Activated naive CD4-positive, alpha-beta T cell treated with Interleukin-2 at 50 U/mL for 16 hours (primary cell): ENCODE data around the gene PLAAT2.
"Not testable (repeated sequence)": the region's sequence is repeated elsewhere in the genome, so short reads cannot be mapped to it uniquely, and the experiment has no call there.

Experiments
- DNase-seq: peaks from one replicate; pipeline ENCODE4 v3.0.0-alpha.2; 2020

PLAAT2 gene

GRCh38 chr11:63574856-63575602 is 11.8 kb upstream of the PLAAT2 start:
- no peak for DNase-seq

- peak; percentile 12 for DNase-seq
These were observed 11.0 kb upstream of the PLAAT2 start for GRCh38 chr11:63573881-63574855.

DNA sequence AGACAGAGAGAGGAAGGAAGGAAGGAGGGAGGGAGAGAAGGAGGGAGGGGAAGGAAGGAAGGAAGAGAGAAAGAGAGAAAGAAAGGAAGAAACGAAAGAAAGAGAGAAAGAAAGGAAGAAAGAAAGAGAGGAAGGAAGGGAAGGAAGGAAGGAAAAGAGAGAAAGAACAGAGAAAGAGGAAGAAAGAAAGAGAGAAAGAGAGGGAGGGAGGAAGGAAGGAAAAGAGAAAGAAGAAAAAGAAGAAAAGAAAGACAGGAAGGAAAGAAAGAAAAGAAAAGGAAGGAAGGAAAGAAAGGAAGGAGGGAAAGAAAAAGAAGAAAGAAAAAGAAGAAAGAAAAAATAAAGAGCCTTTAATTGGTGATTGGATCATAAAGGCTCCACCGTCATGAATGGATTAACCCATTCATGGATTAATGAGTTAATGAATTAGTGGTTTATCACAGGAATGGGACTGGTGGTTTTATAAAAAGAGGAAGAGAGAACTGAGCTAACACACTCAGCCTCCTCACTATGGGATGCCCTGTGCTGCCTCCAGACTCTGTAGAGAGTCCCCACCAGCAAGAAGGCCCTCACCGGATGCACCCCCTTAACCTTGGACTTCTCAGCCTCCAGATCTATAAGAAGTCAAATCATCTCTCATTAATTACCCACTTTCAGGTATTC is 9.0 kb upstream of the PLAAT2 start:
- DNase-seq: no peak

- DNase-seq: no peak
These were observed 6.4 kb upstream of the PLAAT2 start for GRCh38 chr11:63569570-63569969.

- DNase-seq: peak; percentile 63
These were observed 4.1 kb upstream of the PLAAT2 start for GRCh38 chr11:63567044-63567840.

DNA sequence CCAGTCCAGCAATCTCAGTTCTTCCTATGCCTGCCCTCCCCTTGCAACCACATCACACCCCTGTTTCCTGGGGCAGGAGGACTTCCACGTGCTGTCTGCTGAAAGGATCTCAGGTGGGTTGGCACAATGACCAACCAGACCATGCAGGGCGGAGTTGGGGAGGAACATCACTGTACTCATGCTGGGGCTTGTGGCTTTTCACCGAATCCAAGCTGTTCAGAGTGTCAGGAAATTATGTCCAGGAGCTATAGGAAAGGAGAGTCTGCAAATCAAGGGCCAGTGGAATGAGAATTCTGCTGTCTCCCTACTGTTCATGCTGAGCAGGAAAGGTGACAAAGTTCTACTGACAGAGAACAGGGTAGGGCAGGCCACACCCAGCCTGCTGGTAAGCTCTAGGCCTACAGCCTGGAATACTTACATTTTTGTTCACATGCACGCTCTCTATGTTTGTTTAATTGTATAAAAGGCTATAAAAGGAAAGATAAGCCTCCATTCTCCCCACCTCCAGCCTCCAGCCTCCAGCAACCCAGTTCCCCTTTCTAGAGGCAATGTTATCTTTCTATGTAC is 1.7 kb upstream of the PLAAT2 start:
- DNase-seq: no peak

DNA sequence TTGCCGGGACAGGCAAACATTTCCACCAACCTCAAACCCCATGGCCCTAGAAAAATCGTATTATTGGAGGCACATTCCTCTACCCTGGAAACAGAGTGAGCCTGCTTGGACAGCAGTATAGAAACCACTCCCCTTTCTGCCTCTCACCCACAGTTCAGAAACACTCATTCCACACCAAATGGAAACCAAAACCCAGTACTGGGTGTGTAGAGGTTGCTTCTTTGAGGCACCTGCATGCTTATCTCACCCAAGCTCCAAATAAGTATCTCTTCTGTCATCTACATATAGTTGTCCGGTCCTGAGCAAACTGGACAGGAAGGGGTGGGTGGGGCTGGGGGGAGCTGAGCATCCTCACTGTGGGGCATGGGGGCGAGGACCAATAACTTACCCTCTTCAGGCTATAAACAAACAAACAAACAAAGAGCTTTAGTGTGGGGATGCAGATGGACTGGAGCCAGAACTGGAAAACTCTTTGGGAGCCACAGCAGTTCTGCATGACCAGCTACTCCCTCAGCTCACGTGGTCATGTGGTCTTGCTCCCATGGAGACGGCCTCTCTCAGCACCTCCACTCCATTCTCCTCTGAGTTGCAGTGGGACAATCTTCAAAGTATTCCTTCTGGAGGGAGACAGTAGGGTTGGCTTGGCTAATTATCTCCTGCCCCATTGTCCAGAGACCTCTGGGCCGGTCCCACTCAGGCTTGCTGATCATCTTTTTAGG is 1.0 kb upstream of the PLAAT2 start:
- DNase-seq: peak; percentile 15

DNA sequence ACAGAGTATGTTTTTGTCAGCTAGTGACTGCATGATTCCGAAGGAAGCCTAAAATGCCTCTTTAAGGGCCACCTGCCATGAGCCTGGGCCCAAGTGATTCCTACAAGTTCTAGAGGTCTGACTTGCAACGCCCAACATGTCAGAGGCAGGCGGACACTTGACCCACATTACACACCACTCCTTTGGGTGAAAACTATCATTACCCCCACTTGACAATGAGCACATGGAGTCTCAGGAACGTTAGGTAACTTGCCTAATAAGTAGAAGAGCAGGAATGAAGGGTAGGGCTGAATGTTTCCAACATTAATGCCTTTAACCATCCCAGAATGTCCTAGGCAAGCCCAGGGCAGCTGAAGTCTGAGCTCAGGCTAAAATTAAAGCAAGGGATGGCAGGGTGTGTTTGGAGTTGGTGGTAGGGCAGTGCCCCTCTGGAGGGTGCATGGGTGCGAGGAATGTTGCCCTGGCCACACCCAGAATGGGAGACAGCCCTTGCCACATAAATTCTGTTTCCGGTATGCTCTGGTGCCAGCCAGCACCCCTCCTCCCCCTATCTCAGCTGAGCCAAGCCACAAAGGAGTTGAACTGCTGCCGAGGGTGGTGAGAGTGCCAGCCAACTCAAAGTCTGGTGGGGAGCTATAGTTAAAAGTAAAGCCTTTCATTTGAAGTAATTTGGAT is 2.5 kb downstream of the PLAAT2 start:
- DNase-seq: no peak

DNA sequence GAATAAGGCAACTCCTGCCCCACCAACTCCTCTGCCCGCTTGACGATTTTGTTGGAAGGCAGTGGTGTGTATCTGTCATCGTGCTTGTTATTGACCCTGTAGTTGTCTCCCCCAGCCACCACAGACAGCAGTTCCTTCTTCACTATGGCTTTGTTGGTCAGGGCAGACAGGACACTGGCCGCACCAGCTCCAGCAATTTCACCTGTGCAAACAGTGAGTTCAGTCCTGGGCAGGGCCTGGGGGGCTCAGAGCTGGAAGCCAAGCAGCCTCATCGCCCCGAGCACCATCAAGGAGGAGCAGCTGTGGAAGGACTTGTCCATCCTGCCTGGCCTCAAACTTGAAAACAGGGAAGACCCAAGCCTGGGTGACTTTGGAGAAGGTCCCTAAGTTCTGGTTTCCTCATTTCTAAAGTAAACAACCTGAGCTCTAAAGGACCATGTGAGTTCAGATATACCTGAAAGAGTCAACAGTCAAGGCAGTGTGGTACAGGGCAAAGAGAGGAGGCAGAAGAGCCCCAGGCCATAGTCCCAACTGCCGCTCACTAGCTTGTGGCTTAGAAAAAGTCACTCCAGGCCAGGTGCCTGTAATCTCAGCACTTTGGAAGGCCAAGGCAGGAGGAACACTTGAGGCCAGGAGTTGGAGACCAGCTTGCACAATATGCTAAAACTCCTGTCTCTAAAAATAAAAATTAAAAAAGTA is 4.6 kb downstream of the PLAAT2 start:
- DNase-seq: no peak

DNA sequence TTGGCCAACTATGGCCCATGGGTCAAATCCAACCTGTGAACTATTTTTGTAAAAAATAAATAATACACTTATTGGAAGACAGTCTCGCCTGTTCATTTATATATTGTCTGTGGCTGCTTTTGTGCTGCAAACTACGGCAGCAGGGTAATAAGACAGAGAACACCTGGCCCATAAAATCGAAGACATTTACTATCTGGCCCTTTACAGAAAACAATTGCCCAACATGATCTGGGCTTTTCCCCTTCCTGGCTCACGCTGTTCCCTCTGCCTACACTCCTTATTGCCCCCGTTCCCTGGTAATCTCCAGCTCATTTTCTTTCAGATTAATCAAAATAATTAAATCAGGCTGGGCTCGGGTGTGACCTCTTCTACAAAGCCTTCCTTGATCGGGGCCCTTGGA is 5.6 kb downstream of the PLAAT2 start:
- no peak for DNase-seq

- DNase-seq: no peak
These were observed 6.7 kb downstream of the PLAAT2 start for GRCh38 chr11:63556404-63557013.

- DNase-seq: no peak
These were observed 8.3 kb downstream of the PLAAT2 start for GRCh38 chr11:63554877-63555223.

DNA sequence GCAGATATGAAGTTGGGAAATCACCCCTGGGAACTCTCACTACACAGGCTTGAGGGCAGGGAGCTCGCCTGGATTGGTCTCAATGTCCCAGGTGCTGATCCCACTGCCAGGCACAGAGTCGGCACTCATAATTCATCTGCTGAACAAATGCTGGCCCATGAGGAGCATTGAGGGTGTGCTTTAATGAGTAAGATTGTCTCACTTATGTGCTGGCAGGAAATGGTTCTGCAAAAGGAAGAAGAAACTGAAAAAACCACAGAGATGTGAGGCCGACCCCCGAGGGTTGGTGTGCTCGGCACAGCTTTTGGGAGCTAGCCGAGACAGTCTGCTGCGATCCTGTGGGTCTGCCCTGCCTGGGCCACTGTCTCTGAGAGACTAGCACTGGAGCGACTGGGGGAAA is 9.4 kb downstream of the PLAAT2 start:
- DNase-seq: peak; percentile 44

GRCh38 chr11:63552921-63553320 is 10.3 kb downstream of the PLAAT2 start:
- no peak for DNase-seq

DNA sequence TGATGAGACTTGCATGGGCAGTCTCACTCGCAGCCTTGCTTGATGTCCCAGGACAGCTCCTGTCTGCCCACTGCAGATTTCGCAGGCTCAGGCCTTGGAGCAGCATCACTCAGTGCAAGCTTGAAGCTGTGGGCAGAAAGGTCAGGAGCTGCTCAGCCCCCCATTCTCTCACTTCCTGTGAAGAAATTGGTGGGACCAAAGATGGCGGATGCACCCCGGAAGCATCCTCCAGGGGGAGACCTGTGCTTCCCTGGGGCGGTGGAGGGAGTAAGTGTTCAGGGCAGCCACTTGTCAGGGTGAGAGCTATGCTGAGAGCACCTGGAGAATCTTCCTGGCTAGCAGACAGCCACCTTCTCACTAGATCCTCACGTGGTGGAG is 11.3 kb downstream of the PLAAT2 start:
- DNase-seq: no peak

- no peak for DNase-seq
These were observed 11.9 kb downstream of the PLAAT2 start for GRCh38 chr11:63551091-63551888.

GRCh38 chr11:63550156-63550700 is 13.0 kb downstream of the PLAAT2 start:
- DNase-seq: not testable (repeated sequence)

DNA sequence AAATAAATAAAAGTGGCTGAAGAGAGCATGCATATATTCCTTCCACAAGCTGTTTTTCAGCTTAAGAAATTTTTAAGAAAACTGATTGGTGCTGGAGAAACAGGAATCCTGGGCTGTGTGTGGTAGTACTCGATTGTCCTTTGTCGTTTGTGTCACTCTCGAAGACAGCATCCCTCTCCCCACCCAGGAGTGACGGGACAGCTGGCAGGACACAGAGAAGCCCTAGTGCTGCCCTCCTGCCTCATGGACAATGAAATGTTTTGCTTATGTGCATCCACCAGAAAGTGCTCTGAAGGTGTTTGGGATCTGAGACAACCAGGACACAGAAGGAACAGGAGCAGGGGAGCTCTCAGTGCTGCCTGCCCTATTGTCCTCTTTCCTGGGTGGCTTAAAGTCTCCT is 13.8 kb downstream of the PLAAT2 start:
- no peak for DNase-seq

- no peak for DNase-seq
These were observed 15.0 kb downstream of the PLAAT2 start for GRCh38 chr11:63548178-63548577.
